T1000 (cell line): ENCODE data around the gene RNU7-1.

Experiments used
- DNase-seq: peaks from one replicate; lab custom pipeline; 2025; ENCODE audit warnings: mixed read lengths; lab: John Stamatoyannopoulos, UW

The RNU7-1 gene

DNA sequence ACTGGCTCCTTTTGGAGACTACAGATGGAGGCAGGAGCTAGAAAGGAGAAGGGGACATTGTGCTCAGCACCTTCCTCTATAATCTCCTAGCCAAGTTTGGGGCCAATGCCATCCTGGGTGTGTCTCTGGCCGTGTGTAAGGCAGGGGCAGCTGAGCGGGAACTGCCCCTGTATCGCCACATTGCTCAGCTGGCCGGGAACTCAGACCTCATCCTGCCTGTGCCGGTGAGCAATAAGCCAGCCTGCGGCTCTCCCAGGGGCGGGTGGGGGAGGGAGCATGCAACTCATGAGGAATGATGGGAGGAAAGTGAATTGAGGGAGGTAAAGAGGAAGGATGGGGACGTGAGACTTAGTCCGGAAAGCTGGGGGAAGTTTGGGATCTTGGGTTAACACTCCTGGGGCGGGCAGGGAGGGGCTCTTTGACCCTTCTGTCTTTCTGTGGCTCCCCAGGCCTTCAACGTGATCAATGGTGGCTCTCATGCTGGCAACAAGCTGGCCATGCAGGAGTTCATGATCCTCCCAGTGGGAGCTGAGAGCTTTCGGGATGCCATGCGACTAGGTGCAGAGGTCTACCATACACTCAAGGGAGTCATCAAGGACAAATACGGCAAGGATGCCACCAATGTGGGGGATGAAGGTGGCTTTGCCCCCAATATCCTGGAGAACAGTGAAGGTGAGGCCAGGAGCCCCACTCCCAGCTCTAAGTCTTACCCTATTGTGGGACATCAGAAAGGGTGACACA lies 26.0 kb upstream of the RNU7-1 start:
- no peak for DNase-seq

DNA sequence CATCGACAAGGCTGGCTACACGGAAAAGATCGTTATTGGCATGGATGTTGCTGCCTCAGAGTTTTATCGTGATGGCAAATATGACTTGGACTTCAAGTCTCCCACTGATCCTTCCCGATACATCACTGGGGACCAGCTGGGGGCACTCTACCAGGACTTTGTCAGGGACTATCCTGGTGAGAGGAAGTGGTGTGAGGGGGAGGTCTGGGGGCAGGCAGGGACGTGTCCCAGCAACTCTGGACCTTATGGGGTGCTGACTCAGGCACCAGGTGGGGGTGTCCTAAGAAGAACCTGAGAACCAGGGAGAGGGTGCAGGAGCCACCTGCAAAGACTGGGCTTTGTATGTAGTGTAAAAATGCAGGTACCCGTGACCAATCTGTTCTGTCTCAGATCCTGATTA lies 24.0 kb upstream of the RNU7-1 start:
- no peak for DNase-seq

DNA sequence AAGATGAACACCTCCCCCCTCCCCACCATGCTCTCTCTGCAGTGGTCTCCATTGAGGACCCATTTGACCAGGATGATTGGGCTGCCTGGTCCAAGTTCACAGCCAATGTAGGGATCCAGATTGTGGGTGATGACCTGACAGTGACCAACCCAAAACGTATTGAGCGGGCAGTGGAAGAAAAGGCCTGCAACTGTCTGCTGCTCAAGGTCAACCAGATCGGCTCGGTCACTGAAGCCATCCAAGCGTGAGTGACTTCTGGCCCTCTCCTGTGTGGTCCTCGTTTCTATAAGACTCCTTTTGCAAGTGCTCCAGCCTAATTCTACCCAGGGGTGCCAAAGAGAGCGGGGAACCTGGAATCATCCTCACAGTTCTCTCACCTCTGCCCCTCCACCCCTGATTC lies 22.1 kb upstream of the RNU7-1 start:
- DNase-seq = no peak

DNA sequence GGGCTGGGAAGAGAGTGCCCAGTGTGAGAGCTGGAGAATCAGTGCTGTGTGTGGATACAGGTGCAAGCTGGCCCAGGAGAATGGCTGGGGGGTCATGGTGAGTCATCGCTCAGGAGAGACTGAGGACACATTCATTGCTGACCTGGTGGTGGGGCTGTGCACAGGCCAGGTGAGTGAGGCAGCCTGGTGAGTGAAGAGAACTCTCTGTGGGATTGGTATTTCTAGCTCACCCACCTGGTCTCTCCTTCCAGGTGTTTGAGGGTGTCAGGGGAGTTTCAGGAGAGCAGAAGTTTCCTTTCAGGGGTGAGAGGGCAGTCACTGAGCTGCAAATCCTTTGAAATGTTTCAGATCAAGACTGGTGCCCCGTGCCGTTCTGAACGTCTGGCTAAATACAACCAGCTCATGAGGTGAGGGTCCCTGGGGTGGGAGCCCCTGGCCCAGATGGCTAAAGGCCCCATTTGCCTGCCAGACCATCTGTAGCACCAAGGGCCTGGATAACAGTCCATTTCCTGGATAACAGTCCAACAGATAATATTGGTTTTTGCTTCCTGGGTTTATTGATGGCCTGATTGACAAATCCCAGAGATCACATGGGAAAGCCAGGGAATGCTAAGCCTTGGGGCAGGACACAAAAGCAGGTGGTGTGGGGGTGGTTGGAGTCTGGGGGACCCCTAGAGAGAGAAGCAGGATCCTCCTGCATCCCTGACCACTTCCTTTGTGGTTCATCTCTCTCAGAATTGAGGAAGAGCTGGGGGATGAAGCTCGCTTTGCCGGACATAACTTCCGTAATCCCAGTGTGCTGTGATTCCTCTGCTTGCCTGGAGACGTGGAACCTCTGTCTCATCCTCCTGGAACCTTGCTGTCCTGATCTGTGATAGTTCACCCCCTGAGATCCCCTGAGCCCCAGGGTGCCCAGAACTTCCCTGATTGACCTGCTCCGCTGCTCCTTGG lies 21.3 kb upstream of the RNU7-1 start:
- DNase-seq = no peak

DNA sequence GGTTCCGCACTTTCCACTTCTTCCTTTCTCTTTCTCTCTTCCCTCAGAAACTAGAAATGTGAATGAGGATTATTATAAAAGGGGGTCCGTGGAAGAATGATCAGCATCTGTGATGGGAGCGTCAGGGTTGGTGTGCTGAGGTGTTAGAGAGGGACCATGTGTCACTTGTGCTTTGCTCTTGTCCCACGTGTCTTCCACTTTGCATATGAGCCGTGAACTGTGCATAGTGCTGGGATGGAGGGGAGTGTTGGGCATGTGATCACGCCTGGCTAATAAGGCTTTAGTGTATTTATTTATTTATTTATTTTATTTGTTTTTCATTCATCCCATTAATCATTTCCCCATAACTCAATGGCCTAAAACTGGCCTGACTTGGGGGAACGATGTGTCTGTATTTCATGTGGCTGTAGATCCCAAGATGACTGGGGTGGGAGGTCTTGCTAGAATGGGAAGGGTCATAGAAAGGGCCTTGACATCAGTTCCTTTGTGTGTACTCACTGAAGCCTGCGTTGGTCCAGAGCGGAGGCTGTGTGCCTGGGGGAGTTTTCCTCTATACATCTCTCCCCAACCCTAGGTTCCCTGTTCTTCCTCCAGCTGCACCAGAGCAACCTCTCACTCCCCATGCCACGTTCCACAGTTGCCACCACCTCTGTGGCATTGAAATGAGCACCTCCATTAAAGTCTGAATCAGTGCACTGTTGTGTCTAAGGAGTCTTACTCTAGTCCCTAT lies 20.4 kb upstream of the RNU7-1 start:
- no peak for DNase-seq

DNA sequence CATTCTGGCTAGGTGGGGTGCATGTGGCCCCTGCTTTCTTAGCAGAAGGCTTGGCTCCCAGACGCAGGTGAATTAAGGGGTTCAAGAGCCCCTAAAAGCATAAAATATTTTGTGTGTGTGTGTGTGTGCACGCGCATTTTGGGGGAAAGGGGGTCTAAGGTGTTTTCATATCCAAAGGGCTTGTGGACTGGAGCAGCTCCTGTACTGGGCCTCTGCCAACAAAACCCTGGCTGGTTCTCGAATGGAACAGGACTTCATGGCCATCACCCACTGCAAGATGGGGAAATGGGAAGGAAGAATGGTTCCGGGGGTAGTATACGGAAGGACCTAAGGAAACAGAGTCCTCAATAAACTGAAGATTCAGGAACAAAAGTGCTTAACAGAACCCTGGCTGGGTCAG lies 19.8 kb upstream of the RNU7-1 start:
- DNase-seq = no peak

DNA sequence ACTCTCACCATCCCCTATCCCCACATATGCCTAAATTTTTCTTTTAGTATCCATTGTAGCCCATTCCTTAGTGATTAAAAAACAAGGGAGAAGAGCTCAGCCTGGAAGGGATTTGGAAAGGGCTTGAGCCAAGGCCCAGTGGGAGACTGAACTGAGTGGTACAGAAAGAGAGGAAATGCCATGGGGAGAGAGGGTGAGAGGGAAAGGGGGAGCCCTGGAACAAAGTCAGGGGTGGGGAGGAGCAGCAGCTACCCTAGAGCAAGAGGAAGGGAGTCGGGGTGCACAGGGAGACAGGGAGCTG lies 18.4 kb upstream of the RNU7-1 start:
- DNase-seq = no peak

DNA sequence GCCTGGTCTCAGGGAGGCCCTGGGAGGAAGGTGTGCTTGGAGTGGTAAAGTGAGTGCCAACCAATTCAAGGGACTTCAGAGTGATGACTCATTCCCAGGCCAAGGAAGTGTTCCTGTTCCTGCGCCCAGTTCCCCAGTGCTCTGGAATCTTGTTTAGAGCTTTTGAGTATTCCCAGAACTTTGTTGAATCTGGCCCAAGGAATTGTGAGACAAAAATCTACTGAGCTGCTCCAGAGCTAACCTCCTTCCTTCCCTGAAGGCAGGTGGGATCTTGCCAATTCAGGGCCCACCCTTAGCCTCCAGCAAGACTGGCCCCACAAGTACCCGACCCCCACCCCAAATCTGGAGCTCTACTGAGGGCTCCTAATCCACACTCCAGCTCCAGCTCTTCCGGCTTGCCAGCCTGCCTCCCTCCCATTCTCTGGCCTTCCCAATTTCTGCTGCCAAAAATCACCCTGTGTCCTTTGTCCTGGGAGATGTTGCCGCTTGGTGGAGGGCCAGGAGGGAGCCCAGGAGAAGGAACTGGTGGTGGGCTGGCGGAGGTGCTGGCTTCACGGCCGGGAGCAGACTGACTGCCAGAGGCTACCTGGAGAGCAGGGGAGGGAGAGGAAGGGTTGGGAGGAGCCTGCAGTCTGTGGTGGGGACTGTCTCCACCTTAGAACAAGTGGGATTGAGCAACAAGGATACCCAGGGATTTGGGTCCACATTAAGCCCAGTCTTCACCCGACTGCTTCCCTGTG lies 17.9 kb upstream of the RNU7-1 start:
- no peak for DNase-seq

DNA sequence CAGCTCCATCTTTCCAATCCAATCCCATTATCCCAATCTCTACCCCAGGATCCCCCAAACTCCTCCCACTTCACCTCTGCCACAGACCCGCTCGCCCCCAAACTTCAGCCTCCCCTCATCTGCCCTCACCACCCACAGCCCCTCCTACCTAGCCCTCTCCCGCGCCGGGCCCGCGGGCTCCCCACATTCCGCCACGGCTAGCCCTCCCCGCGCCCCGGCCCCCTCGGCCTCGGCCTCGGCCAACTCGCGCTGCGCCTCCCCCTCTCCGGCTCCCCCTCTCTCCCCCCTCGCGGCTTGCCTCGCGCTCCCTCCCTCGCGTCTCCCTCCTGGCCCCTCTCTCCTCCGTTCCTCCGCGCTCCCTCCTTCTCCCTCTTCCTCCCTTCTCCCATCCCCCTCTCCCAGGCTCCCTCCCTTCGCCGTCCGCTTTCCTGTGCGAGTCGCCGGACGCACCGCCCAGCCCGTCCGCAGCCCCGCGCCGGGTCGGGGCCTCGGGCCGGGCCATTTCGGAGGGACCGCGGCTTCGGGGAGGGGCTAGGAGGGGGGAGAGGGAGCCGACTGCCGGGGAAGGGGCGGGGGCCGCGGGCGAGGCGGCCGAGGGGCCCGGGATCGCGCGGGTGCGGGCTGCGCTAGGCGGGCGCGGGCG lies 16.1 kb upstream of the RNU7-1 start, which contains the start of gene ATN1:
Gene ATN1, plus strand, starts transcription at position 581 of the 643 bp plus-strand sequence. CDS start 6,043 bp downstream, outside the sequence.
- no peak for DNase-seq

DNA sequence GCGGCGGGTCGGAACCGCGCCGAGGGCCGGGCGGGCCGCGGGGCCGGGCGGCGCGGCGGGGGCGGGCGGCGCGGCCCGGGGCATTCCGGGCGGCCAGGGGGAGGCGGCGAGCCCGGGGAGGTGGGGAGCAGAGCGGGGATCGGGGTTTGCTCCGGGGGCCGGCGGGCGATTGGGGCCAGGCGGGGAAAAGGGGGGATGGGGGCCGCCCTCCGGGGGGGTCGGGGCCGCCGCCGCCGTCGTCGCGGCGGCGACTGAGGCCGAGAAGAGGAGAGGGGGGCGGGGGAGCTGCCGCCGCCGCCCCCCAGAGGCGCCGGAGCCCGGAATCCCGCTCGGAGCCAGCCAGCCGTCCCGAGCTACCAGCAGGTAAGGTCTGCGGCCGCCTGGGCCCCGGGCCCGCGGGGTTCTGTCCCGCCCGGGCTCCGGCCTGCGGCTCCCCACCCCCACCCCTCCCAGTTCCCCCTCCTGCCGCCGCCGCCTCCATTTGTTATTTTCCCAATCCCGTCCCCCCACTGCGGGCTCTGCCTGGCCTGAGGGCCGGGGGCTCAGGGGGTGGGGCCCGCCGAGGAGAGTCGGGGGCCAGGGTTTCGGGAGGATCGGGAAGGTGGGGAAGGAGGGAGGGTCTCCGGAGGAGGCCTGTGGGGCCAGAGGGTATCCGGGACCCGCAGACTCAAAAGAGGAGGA lies 15.5 kb upstream of the RNU7-1 start:
- DNase-seq = no peak

DNA sequence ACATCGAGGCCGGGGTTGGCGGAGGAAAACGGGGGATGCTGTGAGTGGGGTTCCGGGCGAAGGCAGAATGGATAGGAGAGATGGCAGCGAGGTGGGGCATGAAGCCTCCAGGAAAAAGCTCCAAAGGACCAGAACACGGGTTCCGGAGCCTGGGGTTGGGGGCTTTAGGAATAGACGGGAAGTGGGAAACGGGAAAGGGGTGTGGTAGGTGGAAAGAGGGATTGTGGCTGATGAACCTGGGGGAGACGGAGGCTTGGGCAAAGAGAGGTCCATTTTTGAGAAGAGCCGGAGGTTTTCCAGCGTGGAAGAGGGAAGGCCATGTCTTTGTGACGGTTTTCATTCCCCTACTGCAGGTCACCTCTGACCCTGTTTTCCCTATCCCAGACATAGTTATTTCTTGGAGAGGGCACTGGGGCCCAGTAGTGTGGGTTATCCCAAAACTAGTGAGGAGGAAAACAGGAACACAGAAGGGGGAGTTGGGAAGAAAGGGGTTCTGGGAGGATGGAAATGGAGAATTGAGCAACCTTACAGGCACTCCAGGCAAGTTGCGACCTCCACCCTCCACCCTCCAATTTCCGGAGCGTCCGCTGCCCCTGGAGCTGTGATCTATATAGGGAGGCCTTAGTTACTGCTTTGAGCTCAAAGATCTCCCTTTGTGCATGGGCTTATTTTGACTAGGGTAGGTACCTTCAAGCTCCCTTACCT lies 14.8 kb upstream of the RNU7-1 start:
- no peak for DNase-seq

DNA sequence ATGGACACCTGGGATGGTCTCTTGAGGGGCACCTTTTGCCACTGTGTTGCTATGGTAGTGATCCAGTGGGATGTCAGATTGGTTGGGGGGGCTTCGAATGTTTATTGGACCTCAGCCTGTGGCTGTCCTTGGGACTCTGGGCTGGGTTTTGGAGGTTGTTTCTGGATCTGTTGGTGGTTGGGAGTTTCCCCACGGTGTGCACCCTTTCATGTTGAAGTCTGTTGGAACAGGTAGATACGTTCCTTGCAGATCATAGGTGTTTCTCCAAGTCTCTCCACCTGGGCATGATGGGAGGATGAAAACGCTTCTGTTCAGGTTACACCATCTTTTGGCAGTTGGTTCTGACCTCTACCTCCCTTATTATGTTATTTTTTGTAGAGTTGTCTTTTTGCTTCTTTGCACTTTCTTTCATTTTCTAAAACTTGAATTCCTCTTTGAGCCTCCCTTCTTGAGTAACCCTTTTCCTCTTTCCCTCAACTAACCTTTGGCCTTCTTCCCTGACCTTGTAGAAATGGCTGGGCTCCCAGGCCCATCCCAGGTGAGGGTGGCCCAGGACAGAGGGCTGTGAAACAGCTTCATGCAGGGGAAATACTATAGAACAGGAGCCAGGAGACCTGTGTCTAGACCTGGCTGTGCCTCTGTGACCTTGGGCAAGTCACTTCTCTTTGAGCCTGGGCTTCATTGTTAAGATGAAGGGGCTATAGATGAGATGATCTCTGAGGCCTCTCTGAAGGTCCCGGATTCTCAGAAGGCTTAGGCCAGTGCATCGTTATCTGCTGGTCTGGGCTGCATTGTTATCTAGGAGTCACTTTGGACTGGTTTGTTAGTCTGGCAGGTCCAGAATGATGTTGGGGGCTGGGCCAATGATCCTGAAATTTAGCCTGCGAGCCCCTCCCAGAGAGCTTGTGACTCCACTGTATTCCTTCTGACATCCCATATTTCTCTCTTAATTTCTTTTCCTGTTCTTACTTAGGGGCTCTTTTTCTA lies 13.9 kb upstream of the RNU7-1 start:
- DNase-seq = no peak

DNA sequence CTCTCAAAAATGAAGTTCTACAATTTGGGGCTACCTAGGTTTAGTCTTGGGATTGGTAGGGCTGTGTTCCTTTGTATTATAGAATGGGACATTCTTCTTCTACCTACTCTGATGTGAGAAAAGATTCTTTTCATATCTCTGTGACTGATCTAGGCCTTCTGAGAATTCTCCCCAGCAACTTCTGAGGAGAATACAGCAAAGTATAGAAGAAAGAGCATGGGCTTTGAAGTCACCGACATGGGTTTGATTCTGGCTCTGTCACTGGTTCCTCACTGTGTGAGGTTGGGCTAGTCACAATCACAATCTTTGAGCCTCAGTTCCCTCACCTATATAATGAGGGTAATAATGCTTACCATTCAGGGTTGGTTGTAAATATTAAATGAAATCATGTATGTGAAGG lies 10.8 kb upstream of the RNU7-1 start:
- DNase-seq = no peak

DNA sequence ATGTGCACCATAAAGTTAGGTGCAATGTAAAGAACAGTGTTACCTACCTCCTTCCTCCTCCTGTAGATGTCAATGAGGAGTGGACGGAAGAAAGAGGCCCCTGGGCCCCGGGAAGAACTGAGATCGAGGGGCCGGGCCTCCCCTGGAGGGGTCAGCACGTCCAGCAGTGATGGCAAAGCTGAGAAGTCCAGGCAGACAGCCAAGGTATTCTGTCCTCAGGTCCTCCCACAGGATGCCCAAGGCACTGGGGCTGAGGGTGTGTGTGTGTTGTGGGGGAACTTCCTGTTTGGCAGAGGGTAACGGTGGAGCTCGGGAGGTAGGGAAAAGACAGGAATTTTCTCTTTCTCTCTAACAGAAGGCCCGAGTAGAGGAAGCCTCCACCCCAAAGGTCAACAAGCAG lies 9.5 kb upstream of the RNU7-1 start:
- no peak for DNase-seq

DNA sequence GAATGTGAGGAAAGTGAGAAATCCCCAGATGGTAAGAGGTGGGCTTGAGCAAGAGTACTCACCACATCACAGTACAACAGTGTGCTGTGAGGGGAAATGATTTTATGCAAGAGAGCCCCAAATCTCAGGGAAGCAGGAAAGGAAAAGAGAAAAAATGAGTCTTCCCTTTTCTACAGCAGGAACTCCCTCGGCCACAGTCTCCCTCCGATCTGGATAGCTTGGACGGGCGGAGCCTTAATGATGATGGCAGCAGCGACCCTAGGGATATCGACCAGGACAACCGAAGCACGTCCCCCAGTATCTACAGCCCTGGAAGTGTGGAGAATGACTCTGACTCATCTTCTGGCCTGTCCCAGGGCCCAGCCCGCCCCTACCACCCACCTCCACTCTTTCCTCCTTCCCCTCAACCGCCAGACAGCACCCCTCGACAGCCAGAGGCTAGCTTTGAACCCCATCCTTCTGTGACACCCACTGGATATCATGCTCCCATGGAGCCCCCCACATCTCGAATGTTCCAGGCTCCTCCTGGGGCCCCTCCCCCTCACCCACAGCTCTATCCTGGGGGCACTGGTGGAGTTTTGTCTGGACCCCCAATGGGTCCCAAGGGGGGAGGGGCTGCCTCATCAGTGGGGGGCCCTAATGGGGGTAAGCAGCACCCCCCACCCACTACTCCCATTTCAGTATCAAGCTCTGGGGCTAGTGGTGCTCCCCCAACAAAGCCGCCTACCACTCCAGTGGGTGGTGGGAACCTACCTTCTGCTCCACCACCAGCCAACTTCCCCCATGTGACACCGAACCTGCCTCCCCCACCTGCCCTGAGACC lies 8.0 kb upstream of the RNU7-1 start:
- DNase-seq = no peak

DNA sequence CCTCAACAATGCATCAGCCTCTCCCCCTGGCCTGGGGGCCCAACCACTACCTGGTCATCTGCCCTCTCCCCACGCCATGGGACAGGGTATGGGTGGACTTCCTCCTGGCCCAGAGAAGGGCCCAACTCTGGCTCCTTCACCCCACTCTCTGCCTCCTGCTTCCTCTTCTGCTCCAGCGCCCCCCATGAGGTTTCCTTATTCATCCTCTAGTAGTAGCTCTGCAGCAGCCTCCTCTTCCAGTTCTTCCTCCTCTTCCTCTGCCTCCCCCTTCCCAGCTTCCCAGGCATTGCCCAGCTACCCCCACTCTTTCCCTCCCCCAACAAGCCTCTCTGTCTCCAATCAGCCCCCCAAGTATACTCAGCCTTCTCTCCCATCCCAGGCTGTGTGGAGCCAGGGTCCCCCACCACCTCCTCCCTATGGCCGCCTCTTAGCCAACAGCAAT lies 7.4 kb upstream of the RNU7-1 start:
- DNase-seq = no peak

DNA sequence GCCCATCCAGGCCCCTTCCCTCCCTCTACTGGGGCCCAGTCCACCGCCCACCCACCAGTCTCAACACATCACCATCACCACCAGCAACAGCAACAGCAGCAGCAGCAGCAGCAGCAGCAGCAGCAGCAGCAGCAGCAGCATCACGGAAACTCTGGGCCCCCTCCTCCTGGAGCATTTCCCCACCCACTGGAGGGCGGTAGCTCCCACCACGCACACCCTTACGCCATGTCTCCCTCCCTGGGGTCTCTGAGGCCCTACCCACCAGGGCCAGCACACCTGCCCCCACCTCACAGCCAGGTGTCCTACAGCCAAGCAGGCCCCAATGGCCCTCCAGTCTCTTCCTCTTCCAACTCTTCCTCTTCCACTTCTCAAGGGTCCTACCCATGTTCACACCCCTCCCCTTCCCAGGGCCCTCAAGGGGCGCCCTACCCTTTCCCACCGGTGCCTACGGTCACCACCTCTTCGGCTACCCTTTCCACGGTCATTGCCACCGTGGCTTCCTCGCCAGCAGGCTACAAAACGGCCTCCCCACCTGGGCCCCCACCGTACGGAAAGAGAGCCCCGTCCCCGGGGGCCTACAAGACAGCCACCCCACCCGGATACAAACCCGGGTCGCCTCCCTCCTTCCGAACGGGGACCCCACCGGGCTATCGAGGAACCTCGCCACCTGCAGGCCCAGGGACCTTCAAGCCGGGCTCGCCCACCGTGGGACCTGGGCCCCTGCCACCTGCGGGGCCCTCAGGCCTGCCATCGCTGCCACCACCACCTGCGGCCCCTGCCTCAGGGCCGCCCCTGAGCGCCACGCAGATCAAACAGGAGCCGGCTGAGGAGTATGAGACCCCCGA lies 6.8 kb upstream of the RNU7-1 start:
- no peak for DNase-seq
